Liver (tissue), 9 donors: ENCODE measurements around the gene ANO4. TPM values are rescaled to one million over a fixed set of nuclear protein-coding genes. Genes with fewer than 3 reads are reported as not detected.

Experiments used
- DNase-seq: peaks from one replicate; pipeline ENCODE4 v3.0.0-alpha.2; 2017; ENCODE audit warnings: low spot score
- H3K27ac ChIP-seq, 2 donors: one replicate each; pipeline ENCODE4 v1.7.0; 2013; ENCODE audit warnings: inconsistent platforms in 2 of 2, low read length in 2 of 2, control low read depth in 1 of 2, low read depth in 1 of 2, mild to moderate bottlenecking in 1 of 2
- H3K27me3 ChIP-seq, 4 donors: one replicate each; pipeline versions ENCODE4 v1.6.1 to v1.7.0; 2013; ENCODE audit warnings: low read length in 3 of 4, inconsistent platforms in 1 of 4, mild to moderate bottlenecking in 1 of 4, moderate library complexity in 1 of 4; ENCODE audit not compliant: control insufficient read depth in 4 of 4, insufficient read depth in 4 of 4
- H3K36me3 ChIP-seq, 4 donors: one replicate each; pipeline versions ENCODE4 v1.6.1 to v1.7.0; 2013; ENCODE audit warnings: low read length in 3 of 4, mild to moderate bottlenecking in 3 of 4, low read depth in 1 of 4, moderate library complexity in 1 of 4; ENCODE audit not compliant: control insufficient read depth in 4 of 4, insufficient read depth in 3 of 4
- H3K4me1 ChIP-seq, 4 donors: one replicate each; pipeline versions ENCODE4 v1.6.1 to v1.7.0; 2013; ENCODE audit warnings: low read length in 3 of 4, mild to moderate bottlenecking in 3 of 4, moderate library complexity in 1 of 4; ENCODE audit not compliant: control insufficient read depth in 4 of 4, insufficient read depth in 4 of 4
- H3K4me3 ChIP-seq, 3 donors: one replicate each; pipeline versions ENCODE4 v1.6.1 to v1.7.0; 2013; ENCODE audit warnings: low read length in 3 of 3, control low read depth in 1 of 3, low read depth in 1 of 3, mild to moderate bottlenecking in 1 of 3
- H3K9ac ChIP-seq, 2 donors: one replicate each; pipeline ENCODE4 v1.7.0; 2013; ENCODE audit warnings: low read length in 2 of 2, mild to moderate bottlenecking in 2 of 2, moderate library complexity in 2 of 2, control low read depth in 1 of 2, low read depth in 1 of 2
- H3K9me3 ChIP-seq, 4 donors: one replicate each; pipeline versions ENCODE4 v1.6.1 to v1.7.0; 2013; ENCODE audit warnings: low read length in 3 of 4; ENCODE audit not compliant: control insufficient read depth in 4 of 4
- ATF3 ChIP-seq: IDR thresholded peaks from 2 replicates; pipeline ENCODE4 v1.6.1; 2016; ENCODE audit warnings: antibody characterized with exemption
- CTCF ChIP-seq: fragments of 150-350 bp; IDR thresholded peaks from 2 replicates; pipeline ENCODE4 v1.5.1; 2017; ENCODE audit warnings: improper control_type of control experiment, low read depth, low read length; ENCODE audit not compliant: missing input control
- EGR1 ChIP-seq, 2 donors: IDR thresholded peaks; 2 replicates each; pipeline ENCODE4 v1.6.1; 2016 to 2018; ENCODE audit warnings: antibody characterized with exemption in 2 of 2, low read depth in 2 of 2
- FOXA1 ChIP-seq: IDR thresholded peaks from 2 replicates; pipeline ENCODE4 v1.6.1; 2016; ENCODE audit warnings: antibody characterized with exemption
- HNF4A ChIP-seq, 2 donors: conservative IDR thresholded peaks; 2 replicates each; pipeline ENCODE4 v1.6.1; 2016; ENCODE audit warnings: antibody characterized with exemption in 2 of 2, mild to moderate bottlenecking in 2 of 2
- HNF4G ChIP-seq: IDR thresholded peaks from 2 replicates; pipeline ENCODE4 v1.6.1; 2016; ENCODE audit warnings: antibody characterized with exemption
- NR2F2 ChIP-seq: IDR thresholded peaks from 2 replicates; pipeline ENCODE4 v1.6.1; 2016; ENCODE audit warnings: antibody characterized with exemption
- RAD21 ChIP-seq, 2 donors: IDR thresholded peaks; 2 replicates each; pipeline ENCODE4 v1.6.1; 2016; ENCODE audit warnings: antibody characterized with exemption in 2 of 2, mild to moderate bottlenecking in 2 of 2
- REST ChIP-seq: IDR thresholded peaks from 2 replicates; pipeline ENCODE4 v1.6.1; 2016; ENCODE audit warnings: antibody characterized with exemption, mild to moderate bottlenecking
- RXRA ChIP-seq, 2 donors: IDR thresholded peaks; 2 replicates each; pipeline ENCODE4 v1.6.1; 2017 to 2018; ENCODE audit warnings: antibody characterized with exemption in 2 of 2, mild to moderate bottlenecking in 1 of 2
- SP1 ChIP-seq: IDR thresholded peaks from 2 replicates; pipeline ENCODE4 v1.6.1; 2018; ENCODE audit warnings: antibody characterized with exemption, mild to moderate bottlenecking
- TAF1 ChIP-seq: conservative IDR thresholded peaks from 2 replicates; pipeline ENCODE4 v1.6.1; 2016; ENCODE audit warnings: antibody characterized with exemption, mild to moderate bottlenecking
- YY1 ChIP-seq: IDR thresholded peaks from 2 replicates; pipeline ENCODE4 v1.6.1; 2016; ENCODE audit warnings: antibody characterized with exemption, mild to moderate bottlenecking
- whole genome bisulfite sequencing: extraction: QIAGEN DNeasy Blood & Tissue Kit; methylation state at CpG from one replicate; pipeline ENCODE4 v1.1.7; 2013; 5-methylcytosine and 5-hydroxymethylcytosine counted together
- polyA plus RNA-seq, 2 donors: library from polyadenylated mRNA; stranded (reverse) in 1 of 2; unstranded in 1 of 2; fragments of 200-250 nt in 1 of 2; fragments of >200 nt in 1 of 2; fragmentation: Nextera tagmentation in 1 of 2; extraction: Ambion mirVana in 1 of 2; gene quantifications; one replicate each; pipeline versions ENCODE4 v1.2.1 to v1.2.3, GENCODE V29; 2013 to 2015
- total RNA-seq, 2 donors: library from RNA; depleted of rRNA; stranded (reverse); fragments of >200 nt; gene quantifications; one replicate each; pipeline ENCODE4 v1.2.3, GENCODE V29; 2014
- TF ChIP-seq, protein P1 (sequence below): IDR thresholded peaks from 2 replicates; pipeline ENCODE4 v1.6.1; 2016; ENCODE audit warnings: antibody characterized with exemption
- donor health status: healthy.
- donor health status: healthy.
- donor health status: healthy.
- donor health status: healthy.
- donor health status: healthy.

ANO4 gene
- total and polyA plus RNA-seq, 4 donors = 0.08 to 2.2 (median 0.17) TPM; not detected in 1

- DNase-seq = no peak
- TF ChIP-seq YY1 (no peak), RXRA (IDR thresholded peaks at IDR 0.05) (no peak), RAD21 (IDR thresholded peaks at IDR 0.05) (no peak), NR2F2 (no peak), CTCF (no peak)
- peaks cover 0 to 4% (median 0%) of the 10 kb centered on the region in 4 donors for H3K9me3 ChIP-seq
- H3K9ac ChIP-seq = no peak overlapping the region
- 85% methylated on average over 2 of the region's 2 CpGs for WGBS
- peaks cover 0 to 4% (median 0%) of the 10 kb centered on the region in 4 donors for H3K27me3 ChIP-seq
- no peak overlapping the region for H3K27ac ChIP-seq
- no peak overlapping the region for H3K4me3 ChIP-seq
- no peaks in the 10 kb centered on the region for H3K36me3 ChIP-seq
- no peaks in the 10 kb centered on the region for H3K4me1 ChIP-seq
These were observed 40.7 kb upstream of the ANO4 start for GRCh38 chr12:100753837-100754236.

- H3K27ac ChIP-seq = no peak overlapping the region
- no peak for DNase-seq
- H3K4me1 ChIP-seq = no peaks in the 10 kb centered on the region
- no peaks in the 10 kb centered on the region for H3K36me3 ChIP-seq
- 89% methylated on average over 1 of the region's 1 CpG for WGBS
- peaks cover 0 to 4% (median 0%) of the 10 kb centered on the region in 4 donors for H3K27me3 ChIP-seq
- no peak overlapping the region for H3K4me3 ChIP-seq
- TF ChIP-seq, protein P1, sequence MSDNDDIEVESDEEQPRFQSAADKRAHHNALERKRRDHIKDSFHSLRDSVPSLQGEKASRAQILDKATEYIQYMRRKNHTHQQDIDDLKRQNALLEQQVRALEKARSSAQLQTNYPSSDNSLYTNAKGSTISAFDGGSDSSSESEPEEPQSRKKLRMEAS = no peak
- TF ChIP-seq RAD21 (IDR thresholded peaks at IDR 0.05) = no peak
- no peak for TF ChIP-seq EGR1 (IDR thresholded peaks at IDR 0.05; ENCODE audit: low read depth in 2 of 2)
- no peak for TF ChIP-seq REST
- no peak for TF ChIP-seq ATF3
- TF ChIP-seq YY1 = no peak
- no peak for TF ChIP-seq HNF4G
- TF ChIP-seq NR2F2 = no peak
- no peak for TF ChIP-seq SP1
- no peak for TF ChIP-seq RXRA (IDR thresholded peaks at IDR 0.05)
- TF ChIP-seq TAF1 = no peak
- no peak for TF ChIP-seq HNF4A (conservative IDR thresholded peaks at IDR 0.05)
- no peak for TF ChIP-seq FOXA1
- peaks cover 0 to 4% (median 0%) of the 10 kb centered on the region in 4 donors for H3K9me3 ChIP-seq
- no peak overlapping the region for H3K9ac ChIP-seq
These were observed 39.4 kb upstream of the ANO4 start for GRCh38 chr12:100755186-100755585.
